Kidney (tissue), 14 donors: ENCODE results near the gene EIF3A. TPM values are rescaled to one million over a fixed set of nuclear protein-coding genes. Genes with fewer than 3 reads are reported as not detected.
A peak's percentile ranks its signal among the peaks of the same experiment; 100 is the strongest.

Experiments
- DNase-seq, 5 donors: peaks; one replicate each; pipeline ENCODE4 v3.0.0-alpha.2; 2013 to 2020
- FAIRE-seq: peaks from 2 replicates; lab custom pipeline; 2012; peaks lifted over from hg19 to GRCh38; lab: Jason Lieb, UNC
- H3K27ac ChIP-seq, 2 donors: one replicate each; pipeline ENCODE4 v1.7.0; 2013; ENCODE audit warnings: low read depth in 2 of 2, low read length in 2 of 2, inconsistent platforms in 1 of 2
- H3K27me3 ChIP-seq: one replicate; pipeline ENCODE4 v1.7.1; 2013; ENCODE audit warnings: low read length, inconsistent platforms; ENCODE audit not compliant: control insufficient read depth, insufficient read depth
- H3K36me3 ChIP-seq, 3 donors: one replicate each; pipeline versions ENCODE4 v1.7.0 to v1.7.1; 2013; ENCODE audit warnings: low read length in 3 of 3, control low read depth in 1 of 3, inconsistent platforms in 1 of 3; ENCODE audit not compliant: insufficient read depth in 3 of 3, control insufficient read depth in 2 of 3
- H3K4me1 ChIP-seq, 3 donors: one replicate each; pipeline versions ENCODE4 v1.7.0 to v1.7.1; 2013; ENCODE audit warnings: low read length in 3 of 3, inconsistent platforms in 1 of 3, low read depth in 1 of 3; ENCODE audit not compliant: control insufficient read depth in 2 of 3, insufficient read depth in 2 of 3
- H3K4me3 ChIP-seq, 3 donors: one replicate each; pipeline versions ENCODE4 v1.7.0 to v1.8.1; 2013; ENCODE audit warnings: low read length in 3 of 3, control low read depth in 1 of 3, inconsistent platforms in 1 of 3
- H3K9ac ChIP-seq, 3 donors: one replicate each; pipeline versions ENCODE4 v1.7.0 to v1.7.1; 2013; ENCODE audit warnings: low read length in 3 of 3, control low read depth in 1 of 3, inconsistent platforms in 1 of 3
- H3K9me3 ChIP-seq, 3 donors: one replicate each; pipeline versions ENCODE4 v1.7.0 to v1.7.1; 2013; ENCODE audit warnings: low read length in 3 of 3, control low read depth in 1 of 3, inconsistent platforms in 1 of 3; ENCODE audit not compliant: control insufficient read depth in 2 of 3, insufficient read depth in 1 of 3
- intact Hi-C: fragments of 100-400 bp; cut with DNase I; formaldehyde crosslinking; loops from one replicate; pipeline ENCODE4 v1.11.1; 2022
- polyA plus RNA-seq: library from polyadenylated mRNA; stranded (reverse); fragments of 350-450 nt; fragmentation: Illumina TruSeq; extraction: RNeasy Lipid Tissue Mini Kit (QIAGEN cat#74804); gene quantifications from one replicate; pipeline ENCODE4 v1.2.3, GENCODE V29; 2014; ENCODE audit warnings: low read depth, low replicate concordance; ENCODE audit not compliant: insufficient read depth
- total RNA-seq: library from RNA; stranded (reverse); fragmentation: NEBNext Ultra II Directional; extraction: Animal tissue kit (Norgen Biotek cat#: 25700); gene quantifications from one replicate; pipeline ENCODE4 v1.2.1, GENCODE V29; 2021
- TF ChIP-seq, protein P1 (sequence below): IDR thresholded peaks from 3 replicates; pipeline ENCODE4 v1.5.1; 2012; ENCODE audit warnings: mild to moderate bottlenecking, moderate library complexity, borderline replicate concordance; ENCODE audit not compliant: insufficient read depth; ENCODE audit errors: extremely low read depth
- donor health status: control.
- donor health status: control.
- donor health status: control.
- donor health status: control.
- donor health status: control.
- donor health status: DM: yes; HTN: yes; CAD: no.
- donor health status: Normal renal cell carcinoma (clear cell type).

EIF3A gene
- total and polyA plus RNA-seq, 2 donors from 2014 or later, result 24.9 to 95.6 TPM

DNA sequence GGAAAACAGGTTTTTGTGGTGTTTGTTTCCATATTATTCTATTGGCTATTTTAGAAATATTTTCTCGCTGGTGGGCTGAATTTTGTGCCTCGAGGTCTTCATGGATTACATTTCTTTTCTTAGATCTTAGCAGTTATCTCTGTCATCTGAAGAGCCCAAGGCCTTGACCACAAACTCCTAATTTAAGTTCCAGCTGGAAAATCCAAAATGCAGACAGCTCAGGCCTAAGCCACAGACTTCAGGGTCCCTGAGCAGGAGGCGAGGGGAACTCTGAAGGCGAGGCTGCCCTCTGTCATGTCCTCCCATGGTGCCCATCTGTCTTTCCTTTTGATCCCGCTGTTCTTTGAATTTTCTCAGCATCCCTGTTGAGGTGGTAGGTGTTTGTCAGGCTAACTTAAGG, 37.6 kb upstream of the EIF3A start:
- Histone ChIP-seq H3K4me3 (no peak overlapping the region), H3K27ac (no peak overlapping the region), H3K4me1 (no peaks in the 10 kb centered on the region), H3K27me3 (no peaks in the 10 kb centered on the region), H3K9ac (no peak overlapping the region), H3K36me3 (peaks cover 0 to 28% (median 9%) of the 10 kb centered on the region in 3 donors), H3K9me3 (no peaks in the 10 kb centered on the region)
- TF ChIP-seq, protein P1, sequence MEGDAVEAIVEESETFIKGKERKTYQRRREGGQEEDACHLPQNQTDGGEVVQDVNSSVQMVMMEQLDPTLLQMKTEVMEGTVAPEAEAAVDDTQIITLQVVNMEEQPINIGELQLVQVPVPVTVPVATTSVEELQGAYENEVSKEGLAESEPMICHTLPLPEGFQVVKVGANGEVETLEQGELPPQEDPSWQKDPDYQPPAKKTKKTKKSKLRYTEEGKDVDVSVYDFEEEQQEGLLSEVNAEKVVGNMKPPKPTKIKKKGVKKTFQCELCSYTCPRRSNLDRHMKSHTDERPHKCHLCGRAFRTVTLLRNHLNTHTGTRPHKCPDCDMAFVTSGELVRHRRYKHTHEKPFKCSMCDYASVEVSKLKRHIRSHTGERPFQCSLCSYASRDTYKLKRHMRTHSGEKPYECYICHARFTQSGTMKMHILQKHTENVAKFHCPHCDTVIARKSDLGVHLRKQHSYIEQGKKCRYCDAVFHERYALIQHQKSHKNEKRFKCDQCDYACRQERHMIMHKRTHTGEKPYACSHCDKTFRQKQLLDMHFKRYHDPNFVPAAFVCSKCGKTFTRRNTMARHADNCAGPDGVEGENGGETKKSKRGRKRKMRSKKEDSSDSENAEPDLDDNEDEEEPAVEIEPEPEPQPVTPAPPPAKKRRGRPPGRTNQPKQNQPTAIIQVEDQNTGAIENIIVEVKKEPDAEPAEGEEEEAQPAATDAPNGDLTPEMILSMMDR, result no peak
- DNase-seq (no peak), FAIRE-seq (no peak)
- intact Hi-C loops, result no loop called here

DNA sequence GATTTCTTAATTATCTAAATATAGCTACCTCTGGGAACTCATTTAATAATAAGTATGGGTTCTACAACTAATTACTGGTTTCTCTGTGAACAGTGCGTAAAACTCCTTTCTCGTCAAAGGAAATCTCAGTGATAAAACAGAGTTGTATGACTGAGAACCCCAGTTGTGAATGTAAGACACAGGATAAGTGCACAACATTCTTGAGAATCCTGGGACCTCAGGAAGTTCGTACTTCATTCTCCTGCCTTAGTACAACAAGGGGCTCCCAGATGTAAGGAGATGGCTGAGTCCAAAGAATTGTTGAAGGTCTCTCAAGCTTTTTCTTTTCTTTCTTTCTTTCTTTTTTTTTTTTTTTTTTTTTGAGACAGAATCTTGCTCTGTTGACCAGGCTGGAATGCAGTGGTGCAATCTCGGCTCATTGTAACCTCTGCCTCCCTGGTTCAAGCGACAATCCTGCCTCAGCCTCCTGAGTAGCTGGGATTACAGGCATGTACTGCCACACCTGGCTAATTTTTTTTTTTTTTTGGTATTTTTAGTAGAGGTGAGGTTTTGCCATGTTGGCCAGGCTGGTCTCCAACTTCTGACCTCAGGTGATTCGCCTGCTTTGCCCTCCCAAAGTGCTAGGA, 35.8 kb upstream of the EIF3A start:
- TF ChIP-seq, protein P1, result no peak
- H3K4me1 ChIP-seq, result no peaks in the 10 kb centered on the region
- H3K4me3 ChIP-seq, result no peak overlapping the region
- FAIRE-seq (no peak), DNase-seq (no peak)
- H3K36me3 ChIP-seq, result peaks cover 5 to 27% (median 9%) of the 10 kb centered on the region in 3 donors
- no peak overlapping the region for H3K27ac ChIP-seq
- H3K9ac ChIP-seq, result no peak overlapping the region
- intact Hi-C loops, result no loop called here
- no peaks in the 10 kb centered on the region for H3K9me3 ChIP-seq
- H3K27me3 ChIP-seq, result no peaks in the 10 kb centered on the region

DNA sequence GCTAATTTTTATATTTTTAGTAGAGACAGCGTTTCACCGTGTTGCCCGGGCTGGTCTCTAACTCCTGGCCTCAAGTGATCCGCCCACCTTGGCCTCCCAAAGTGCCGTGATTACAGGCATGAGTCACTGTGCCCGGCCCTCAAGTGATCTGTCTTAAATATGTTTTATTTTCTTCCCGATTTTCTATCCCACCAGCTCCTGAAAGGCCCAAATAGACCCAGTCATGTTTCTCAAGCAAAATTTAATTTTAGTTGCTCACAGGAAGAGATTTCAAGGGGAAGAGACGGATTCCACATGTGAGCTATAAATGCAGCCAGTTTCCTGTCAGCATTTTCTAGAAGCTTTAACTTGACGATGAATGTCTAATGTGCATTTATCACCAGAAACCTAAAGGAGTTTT, 35.3 kb upstream of the EIF3A start:
- Histone ChIP-seq H3K36me3 (peaks cover 5 to 27% (median 9%) of the 10 kb centered on the region in 3 donors), H3K27ac (peak overlapping the region in 1 of 2 donors; percentile 32)
- intact Hi-C loops, result no loop called here

More for the DNA sequence above, 35.3 kb upstream of the EIF3A start:
- no peaks in the 10 kb centered on the region for H3K9me3 ChIP-seq
- TF ChIP-seq, protein P1, result no peak
- no peaks in the 10 kb centered on the region for H3K4me1 ChIP-seq
- H3K4me3 ChIP-seq, result no peak overlapping the region
- no peak for FAIRE-seq
- H3K27me3 ChIP-seq, result no peaks in the 10 kb centered on the region
- no peak overlapping the region for H3K9ac ChIP-seq
- peak in 1 of 5 donors; percentile 39 for DNase-seq
